ENCODE measurements around the gene TPM2.

The TPM2 gene

DNA sequence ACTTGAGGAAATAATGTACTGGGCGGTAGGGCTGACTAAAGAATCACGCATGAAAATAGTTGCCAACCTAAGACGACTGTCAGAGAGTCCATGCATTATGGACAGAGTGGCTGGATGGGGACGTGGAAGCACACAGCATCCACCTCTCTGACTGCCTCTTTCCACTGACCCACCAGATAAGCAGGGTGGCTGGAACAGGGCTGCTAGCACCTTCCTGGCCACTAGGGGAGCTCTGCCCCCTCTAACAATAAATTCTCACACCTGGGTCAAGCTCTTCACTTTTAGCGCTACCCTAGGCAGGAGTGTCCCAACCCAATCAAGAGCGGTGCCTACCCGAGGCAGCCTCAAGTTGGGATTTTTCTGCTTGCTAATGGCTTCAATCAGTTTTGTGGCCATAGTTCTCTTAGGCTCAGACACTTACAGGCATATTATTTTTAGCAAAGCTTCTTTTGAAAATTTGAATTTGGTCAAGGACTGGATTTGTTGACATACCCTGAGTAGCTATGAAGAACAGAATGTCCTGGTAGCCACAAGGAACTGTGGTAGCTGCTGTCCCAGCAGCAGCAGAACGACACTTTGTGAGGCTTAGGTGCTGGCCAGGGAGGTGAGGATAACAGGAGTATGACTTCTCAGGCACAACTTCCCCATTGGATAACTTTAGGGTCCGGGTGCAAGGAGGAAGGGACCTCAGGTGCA is 6.9 kb upstream of the TPM2 start:
- peak; percentile 61 for DNase-seq (ENCODE audit: low spot score)

DNA sequence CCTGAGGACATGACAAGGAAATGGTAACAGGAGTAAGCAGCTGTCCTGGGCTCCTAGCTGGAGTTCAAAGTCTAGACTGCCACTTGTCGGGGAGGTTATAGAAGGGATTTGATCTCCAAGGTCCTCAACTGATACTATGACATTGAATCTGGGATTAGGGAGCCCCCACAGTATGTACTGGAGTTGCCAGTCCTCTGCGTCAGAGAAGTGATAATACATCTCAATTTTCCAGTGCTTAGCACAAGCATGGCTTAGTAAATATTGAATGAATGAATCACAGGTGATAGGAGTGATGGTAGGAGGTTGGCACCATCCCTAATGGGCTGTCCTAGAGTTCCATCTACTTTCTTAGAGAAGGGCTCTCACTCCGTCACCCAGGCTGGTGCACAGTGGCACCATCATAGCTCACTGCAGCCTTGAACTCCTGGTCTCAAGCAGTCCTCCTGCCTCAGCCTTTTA is 6.2 kb upstream of the TPM2 start:
- DNase-seq (ENCODE audit: low spot score), result no peak

DNA sequence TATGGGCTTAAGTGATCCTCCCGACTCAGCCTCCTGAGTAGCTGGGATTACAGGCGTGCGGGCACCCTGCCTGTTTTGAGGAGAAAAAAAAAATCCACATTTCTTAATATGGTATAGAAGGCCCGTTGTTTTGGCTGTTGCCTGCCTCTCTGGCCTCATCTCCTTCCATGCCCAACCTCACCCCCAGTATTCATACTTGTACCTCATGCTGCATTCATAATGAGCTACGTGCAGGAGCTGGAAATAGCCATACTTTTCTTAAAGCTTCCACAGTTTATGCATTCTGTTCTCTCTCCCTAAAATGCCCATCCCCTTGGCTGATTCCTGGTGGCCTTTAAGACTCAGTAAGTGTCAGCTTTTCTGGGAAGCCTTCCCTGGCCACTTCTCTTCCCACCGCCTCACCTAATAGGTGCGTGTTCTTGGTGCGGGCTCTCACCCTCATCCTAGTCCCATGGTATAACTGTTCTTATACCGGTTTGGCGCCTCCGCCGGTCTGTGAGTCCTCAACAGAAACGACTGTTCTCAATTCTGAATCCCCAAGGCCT is 2.1 kb upstream of the TPM2 start:
- no peak for DNase-seq (ENCODE audit: low spot score)

DNA sequence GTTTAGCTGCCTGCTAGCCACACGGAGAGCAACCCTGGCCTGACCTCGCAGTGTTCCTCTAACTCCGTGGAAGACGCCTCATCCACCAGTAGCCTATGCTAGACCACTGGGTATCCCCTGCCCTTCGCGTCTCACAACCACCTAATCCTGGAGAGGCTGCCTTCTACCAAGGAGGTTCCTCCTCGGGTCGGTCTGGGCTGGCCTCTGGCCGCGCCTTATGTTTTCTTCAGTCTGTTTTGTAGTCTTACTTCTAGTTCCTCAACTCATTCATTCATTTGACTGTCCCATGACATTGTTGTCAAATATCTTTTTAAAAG is 1.6 kb upstream of the TPM2 start:
- no peak for DNase-seq (ENCODE audit: low spot score)

DNA sequence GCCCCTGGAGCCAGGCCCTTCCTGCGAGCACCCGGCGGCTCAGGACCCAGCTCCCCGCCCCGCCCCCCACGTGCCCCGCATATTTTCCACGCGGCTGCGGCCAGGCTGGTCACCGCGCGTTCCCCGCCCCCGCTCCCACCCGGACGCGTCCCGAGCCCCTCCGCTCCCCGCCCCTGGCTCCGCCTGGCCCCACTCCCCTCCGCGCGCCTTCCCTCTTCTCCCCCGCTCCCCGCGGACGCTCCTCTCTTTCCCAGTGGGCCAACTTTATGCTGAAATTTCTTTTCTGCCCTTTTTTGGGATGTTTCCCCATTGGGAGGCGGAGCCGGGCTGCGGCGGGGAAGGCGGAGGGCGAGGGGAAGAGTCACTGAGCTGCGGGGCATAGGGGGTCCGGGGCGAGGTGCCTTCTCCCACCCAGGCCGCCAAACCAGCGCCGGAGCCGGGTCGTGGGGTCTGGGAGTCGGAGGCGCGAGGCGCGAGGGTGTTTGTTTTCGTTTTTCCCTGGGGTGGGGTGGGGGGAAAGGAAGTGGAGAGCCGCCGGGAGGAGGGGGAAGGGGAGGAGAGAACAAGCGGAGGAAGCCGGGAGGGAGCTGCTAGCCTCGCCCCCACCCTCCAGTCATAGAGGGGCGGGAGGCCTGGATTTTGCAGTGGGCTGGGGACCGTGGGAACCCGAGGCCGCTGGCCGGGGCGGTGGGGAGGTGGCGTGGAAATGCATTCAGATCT is 1.0 kb upstream of the TPM2 start:
- peak; percentile 87 for DNase-seq (ENCODE audit: low spot score)

DNA sequence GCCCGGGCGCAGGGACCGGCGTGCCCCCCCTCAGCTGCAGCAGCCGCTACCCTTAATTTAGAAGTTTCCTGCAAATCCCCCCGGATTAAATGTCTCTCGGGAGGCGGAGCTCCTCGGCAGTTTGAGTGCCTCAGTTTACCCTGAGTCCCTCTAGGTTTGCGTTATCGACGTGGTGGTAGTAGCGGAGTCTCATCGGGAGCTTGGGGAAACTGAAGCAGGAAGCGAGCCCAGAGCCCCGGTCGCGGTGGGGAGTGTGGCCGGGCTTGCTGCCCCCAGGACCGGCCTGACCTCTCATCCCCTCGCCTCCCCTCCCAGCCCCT is 529 bp upstream of the TPM2 start:
- no peak for DNase-seq (ENCODE audit: low spot score)

DNA sequence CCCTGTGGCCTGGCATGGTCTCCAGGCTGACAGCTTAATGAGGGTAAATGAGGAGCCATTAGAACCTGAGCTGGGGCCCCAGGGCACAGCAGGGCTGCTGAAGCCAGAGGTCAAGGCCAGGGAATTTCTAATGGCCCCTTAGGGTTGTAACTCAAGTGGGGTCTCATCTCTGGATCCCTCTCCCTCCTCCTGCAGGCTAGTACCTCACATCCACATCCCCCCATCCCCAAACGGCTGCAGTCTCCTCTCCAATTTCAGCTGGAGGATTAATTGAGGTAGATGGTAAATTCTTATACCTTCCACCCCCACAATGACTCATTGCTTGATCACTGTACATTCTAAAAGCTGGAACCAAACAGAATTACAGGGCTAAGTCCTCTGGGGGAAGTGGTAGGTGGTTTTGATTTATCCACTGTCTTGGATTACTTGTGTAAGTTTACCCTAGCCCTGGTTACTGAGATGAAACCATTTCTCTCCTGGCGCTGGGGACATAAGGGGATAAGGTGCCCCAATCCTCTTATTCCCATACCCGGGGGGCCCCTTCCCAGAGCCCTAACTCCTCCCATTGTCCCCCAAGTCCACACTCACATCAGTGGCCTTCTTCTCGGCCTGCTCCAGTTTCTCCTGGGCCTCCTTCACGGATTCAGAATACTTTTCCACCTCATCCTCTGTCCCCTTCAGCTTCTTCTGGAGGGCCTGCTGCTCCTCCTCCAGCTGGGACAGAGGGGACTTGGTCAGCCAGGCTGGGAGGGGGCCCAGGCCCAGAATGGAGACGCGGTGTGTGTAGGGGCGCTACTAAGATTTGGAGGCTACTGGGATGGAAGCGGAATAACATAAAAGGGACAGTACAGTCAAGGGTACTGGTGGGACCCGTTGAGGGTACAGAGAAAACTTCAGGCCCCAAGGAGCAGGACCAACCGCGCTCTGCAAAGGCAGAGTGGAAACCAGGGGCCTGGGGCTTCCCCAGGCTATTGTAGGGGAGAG is 875 bp downstream of the TPM2 start:
- peak; percentile 69 for DNase-seq (ENCODE audit: low spot score)

DNA sequence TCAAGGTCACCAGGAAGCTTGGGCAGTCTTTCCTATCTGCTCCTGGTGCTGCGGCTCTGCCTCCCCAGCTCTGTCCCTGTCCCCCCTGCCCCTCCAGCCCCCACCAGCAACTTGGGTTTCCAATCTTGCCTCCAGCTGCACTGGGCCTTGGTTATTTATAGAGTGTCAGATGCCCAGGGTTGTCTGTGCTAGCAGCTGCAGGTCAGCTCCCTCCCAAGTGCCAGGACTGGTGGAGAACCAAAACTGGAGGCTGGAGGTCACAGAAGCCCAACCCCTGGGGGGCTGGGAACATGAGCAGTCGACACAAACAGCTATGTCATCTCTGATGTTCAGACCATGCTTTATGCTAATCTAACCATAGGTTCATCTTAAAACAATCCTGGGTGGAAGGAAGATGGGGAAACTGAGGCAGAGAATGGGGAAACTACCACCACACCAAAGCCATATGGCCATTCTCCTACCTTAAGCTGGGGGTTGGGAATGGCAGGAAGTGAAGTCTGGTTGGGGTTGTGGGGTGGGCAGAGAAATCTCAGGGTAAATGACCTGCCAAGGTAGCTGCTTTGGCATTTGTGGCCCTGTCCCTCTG is 1.7 kb downstream of the TPM2 start:
- no peak for DNase-seq (ENCODE audit: low spot score)

DNA sequence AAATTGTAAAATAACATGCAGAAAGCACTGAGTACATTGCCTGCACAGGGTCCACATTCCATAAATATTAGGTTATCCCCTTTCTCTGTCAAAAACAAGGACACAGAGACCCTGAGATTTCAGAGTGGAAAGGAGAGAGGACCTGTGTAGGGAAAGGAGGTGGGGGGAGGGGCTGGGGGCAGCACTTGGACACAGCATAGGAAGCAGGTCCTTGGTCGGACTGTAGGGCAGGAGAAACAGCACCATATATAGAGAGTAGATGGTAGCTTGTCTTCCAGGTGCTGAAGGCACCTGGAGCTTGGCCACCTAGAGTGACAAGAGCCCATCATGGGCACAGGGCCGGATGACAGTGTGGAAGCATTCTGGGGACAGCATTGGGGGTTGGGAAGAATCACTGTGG is 2.4 kb downstream of the TPM2 start:
- DNase-seq (ENCODE audit: low spot score), result no peak

DNA sequence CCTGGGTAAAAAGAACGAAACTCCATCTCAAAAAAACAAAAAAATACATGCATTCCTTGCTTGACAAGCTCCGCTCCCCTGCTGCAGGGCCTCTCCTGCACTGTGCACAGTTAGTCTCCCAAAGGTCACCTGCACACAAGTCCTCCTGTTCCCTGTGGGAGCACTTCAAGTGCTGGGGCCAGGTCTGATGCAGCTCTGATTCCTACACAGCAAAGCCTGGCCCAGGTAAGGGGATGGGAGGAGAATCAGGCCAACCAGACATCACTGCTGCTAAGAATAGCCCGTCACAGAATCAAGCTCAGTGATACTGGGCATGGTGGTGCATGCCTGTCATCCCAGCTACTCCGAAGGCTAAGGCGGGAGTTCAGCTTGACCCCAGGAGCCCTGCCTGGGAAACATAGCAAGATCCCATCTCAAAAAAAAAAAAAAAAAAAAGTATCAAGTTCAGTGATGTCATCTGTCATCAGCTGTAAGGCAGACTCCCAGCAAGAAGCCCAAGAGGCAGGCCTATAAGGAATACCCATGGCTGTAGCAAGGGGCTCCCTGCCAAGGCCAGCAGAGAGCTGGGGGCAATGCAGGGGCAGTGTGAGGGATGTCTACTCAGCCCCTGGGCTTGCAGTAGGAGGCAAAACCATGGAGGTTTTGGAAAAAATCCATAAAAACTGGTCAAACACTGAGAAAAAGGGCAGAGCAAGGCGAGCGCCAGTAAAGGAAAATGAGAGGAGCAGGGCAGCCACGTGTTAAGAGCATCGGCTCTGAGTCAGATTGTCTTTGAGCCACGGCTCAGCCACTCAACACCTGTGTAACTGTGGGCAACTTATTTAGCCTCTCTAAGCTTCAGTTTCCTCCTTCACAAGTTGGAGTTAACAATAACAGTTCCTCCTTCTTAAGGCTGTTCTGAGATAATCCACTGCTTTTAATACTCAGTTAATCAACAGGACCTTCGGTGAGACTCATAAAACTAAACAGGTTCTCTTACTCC is 3.2 kb downstream of the TPM2 start:
- peak; percentile 50 for DNase-seq (ENCODE audit: low spot score)

DNA sequence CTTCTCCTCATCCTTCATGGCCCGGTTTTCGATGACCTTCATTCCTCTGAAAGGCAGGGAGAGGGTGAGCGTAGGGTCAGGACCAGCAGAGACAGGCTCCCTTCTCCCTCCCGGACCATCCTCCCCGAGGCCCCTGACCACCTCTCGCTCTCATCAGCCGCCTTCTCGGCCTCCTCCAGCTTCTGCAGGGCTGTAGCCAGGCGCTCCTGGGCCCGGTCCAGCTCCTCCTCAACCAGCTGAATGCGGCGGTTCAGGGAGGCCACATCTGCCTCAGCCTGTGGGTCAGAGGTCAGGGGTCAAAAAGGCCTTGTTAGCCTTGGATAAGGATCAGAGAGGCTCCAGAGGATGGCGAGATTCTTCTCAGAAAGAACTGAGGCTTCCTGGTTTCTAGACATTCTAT is 4.2 kb downstream of the TPM2 start:
- DNase-seq (ENCODE audit: low spot score), result no peak

DNA sequence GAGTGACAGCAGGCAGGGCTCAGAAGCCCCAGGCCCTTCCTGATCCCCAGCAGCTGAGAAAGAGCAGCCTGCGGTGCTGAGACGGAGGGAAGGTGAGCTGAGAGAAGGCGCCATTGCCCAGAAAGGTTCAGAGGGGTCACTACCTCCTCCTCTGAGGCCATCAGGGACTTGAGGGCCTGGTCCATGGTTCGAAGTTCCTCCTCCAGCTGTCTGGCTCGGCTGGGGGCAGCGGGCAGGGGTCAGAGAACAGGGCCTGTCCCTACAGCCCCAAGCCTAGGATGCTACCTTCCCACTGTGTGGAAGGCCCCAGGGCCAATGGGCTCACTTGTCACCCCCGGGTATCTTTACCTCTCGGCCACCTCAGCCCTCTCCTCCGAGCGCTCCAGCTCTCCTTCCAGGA is 4.8 kb downstream of the TPM2 start:
- DNase-seq (ENCODE audit: low spot score), result no peak

DNA sequence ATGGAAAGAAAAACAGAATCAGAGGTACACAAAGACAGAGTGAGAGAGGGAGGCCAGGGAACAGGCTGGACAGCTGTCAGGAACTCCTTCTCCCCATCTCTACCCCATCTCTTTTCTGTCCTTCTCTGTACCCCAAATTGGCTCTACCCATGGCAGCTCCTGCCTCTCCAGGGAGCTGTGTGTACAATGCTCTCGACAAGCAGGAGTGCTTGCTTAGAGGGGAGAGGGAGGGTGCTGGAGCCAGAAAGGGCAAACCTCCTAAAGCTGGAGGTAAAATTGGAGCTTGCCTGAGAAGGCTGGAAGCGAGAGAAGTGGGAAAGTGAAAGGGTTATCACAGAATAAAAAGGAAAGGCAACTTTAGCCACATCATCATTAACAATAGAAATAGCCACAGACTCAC is 6.4 kb downstream of the TPM2 start:
- DNase-seq (ENCODE audit: low spot score), result no peak

DNA sequence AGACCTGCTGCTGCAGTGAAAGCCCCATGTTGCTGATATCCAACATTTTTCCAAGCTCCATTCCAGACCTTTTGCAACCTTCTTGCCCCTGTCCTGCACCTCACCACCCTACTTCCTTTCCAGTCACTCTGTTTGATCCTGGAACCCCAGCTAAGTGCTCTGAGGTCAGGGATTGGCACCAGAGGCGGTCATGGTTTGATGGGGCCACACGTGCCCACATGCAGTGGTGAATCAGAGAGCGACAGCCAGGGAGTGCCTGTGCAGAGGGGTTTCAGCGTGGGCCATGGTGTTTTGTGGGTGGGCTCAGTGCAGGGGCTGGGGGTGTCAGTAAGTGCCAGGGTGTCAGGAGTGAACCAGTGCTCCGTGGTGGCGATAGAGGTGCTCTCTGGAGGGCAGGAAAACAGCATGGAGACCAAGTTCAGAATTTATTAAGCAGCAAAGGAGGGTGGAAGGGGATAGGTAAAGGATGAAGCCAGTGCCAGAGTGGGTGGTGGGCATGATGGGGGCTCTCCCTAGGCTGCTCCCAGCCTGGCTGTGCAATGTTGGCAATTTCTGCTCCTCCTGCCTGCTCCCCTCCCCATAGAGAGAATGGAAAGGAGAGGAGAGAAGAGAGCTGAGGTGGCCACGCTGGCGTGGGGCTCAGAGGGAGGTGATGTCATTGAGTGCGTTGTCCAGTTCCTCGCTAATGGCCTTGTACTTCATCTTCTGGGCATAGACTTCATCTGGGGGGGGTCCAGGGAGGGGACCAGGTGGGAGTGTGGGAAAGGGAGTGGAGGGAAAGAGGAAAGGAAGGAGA is 7.0 kb downstream of the TPM2 start:
- DNase-seq (ENCODE audit: low spot score), result no peak

DNA sequence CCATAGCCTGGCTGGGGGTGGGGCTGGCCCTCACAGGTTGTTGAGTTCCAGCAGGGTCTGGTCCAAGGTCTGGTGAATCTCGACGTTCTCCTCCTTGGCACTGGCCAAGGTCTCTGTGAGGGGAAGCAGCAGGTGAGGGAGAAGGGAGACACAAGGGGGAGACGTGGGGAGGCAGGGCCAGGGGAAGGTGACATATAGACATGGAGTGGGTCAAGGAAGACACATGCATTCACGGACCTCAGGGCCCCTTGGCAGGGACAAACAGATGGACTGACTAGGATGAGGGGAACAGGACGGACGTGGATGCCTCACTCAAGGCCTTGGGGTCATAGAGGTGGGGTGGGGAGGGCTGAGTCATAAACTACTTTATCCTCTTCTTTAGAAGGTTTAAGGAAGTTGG is 7.7 kb downstream of the TPM2 start:
- no peak for DNase-seq (ENCODE audit: low spot score)

DNA sequence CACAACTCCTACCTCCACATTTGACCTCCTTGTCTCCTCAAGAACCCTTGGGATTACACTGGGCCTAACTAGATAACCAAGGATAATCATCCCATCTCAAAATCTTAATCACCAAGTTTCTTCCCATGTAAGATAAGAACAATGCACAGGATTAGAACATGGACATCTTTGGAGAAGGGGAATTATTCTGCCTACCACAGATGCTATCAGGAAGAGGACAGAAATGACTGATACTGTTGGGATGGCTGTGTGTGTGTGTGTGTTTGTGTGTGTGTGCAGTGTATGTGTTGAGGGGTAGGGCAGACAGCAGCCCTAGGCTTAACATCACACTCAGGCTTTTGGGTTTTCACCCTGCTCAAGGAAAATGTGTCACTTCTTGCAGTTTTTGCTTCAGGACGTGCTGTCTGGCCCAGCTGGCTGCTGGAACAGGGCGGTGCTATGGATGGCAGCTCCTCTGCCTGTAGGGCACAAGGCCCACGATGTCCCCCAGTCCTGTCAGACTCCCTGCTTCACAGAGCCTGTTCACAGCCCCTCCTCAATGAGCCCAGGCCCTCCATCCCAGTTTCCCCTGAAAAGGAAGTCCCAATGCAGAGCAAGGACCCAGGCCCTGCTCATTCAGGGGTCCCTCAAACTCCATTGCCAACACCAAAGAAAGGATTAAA is 8.3 kb downstream of the TPM2 start:
- no peak for DNase-seq (ENCODE audit: low spot score)

DNA sequence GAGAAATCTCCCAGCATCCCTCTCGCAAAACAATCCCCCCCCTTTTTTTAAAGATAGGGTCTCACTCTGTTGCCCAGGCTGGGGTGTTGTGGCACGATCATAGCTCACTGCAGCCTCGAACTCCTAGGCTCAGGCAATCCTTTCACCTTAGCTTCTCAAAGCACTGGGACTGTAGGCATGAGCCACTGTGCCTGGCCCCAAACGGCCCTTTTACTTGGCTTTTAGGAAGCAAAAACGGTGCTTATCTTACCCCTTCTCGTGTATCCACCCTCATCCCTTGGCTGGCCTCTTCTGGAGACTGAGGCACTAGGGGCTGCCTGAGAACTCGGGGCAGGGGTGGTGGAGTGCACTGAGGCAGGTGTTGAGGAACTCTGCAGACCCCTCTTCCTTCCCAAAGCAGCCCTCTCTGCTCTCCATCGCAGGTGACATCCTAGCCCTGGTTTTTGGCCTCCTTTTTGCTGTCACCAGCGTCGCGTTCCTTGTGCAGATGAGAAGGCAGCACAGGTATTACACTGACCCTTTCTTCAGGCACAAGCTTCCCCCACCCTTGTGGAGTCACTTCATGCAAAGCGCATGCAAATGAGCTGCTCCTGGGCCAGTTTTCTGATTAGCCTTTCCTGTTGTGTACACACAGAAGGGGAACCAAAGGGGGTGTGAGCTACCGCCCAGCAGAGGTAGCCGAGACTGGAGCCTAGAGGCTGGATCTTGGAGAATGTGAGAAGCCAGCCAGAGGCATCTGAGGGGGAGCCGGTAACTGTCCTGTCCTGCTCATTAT is 9.2 kb downstream of the TPM2 start:
- DNase-seq (ENCODE audit: low spot score), result peak; percentile 52

DNA sequence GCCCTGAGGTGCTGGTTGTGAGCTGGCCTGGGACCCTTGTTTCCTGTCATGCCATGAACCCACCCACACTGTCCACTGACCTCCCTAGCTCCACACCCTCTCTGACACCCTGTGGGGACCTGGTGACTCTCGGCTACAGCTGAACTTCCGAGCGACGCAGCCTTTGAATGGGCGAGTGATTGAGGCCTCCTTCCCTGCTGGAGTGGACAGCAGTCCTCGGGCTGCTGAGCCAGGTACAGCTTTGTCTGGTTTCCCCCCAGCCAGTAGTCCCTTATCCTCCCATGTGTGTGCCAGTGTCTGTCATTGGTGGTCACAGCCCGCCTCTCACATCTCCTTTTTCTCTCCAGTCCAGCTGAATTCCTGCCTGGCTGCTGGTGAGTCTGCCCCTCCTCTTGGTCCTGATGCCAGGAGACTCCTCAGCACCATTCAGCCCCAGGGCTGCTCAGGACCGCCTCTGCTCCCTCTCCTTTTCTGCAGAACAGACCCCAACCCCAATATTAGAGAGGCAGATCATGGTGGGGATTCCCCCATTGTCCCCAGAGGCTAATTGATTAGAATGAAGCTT is 9.9 kb downstream of the TPM2 start:
- no peak for DNase-seq (ENCODE audit: low spot score)

DNA sequence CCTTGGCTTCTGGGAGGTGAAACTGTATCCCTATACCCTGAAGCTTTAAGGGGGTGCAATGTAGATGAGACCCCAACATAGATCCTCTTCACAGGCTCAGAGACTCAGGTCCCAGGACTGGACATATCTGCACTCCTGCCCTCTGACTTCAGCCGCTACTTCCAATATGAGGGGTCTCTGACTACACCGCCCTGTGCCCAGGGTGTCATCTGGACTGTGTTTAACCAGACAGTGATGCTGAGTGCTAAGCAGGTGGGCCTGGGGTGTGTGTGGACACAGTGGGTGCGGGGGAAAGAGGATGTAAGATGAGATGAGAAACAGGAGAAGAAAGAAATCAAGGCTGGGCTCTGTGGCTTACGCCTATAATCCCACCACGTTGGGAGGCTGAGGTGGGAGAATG is 10.6 kb downstream of the TPM2 start:
- no peak for DNase-seq (ENCODE audit: low spot score)
